ENCODE data around the gene CLCN2.

CLCN2 gene

GRCh38 chr3:184359610-184360009 is 1.8 kb downstream of the CLCN2 start:
- no peak for DNase-seq

DNA sequence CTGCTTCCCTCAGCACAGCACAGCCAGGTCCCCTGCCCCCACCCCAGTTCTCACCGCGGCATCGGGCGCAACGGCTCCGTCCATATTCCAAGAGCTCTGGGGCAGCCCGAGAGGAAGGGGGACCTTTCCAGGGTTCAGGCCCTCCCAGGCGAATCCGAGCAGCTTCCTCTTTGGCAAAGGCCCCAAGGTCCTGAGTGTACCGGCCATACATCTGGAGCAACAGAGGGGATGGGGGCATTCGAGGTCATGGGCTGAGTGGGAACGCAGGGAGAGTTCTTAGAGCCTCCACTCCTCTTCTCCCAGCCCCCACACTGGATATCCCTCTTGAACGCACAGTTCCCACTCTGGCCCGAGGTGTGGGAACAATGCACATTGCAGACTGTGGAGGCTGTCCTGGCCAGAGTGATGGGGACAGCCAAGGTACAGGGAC is 2.5 kb downstream of the CLCN2 start:
- no peak for DNase-seq

GRCh38 chr3:184358124-184358767 is 3.2 kb downstream of the CLCN2 start:
- no peak for DNase-seq

GRCh38 chr3:184357248-184358123 is 3.9 kb downstream of the CLCN2 start:
- no peak for DNase-seq

DNA sequence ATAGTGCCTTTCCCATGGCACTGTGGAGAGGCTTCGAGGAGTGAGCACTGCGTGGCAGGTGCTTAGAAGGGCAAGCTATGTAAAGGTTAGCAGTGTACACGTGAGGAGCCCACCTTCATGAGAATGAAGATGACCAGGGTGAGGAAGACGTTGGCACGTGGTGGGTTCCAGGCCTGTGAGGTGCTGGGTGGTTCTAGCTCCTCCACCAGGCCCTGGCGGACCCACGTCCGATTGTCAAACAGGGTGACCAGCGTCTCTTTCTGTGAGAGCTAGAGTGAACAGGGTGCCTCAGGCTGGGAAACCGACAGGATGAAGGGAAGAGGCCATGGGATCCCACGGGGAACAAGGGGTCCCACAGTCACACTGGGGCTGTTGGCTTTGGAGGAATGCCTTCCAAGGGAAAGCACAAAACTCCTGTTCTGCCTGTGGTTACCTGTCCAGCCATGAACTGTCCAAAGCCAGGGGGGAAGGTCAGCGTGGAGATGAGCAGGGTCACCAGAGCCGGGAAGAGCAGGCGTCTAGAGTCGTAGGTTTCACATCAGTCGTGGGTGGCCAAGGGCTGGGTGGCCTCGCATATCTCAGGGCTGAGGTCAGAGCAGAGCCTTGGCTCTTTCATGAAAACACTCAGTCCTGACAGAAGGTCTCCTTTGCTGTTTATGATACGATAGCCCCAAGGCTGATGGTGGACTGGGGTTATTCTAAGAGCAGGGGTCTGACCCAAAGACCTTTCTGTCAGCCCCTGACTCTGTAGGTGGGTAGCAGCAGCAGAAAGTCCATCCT is 6.0 kb downstream of the CLCN2 start:
- no peak for DNase-seq

DNA sequence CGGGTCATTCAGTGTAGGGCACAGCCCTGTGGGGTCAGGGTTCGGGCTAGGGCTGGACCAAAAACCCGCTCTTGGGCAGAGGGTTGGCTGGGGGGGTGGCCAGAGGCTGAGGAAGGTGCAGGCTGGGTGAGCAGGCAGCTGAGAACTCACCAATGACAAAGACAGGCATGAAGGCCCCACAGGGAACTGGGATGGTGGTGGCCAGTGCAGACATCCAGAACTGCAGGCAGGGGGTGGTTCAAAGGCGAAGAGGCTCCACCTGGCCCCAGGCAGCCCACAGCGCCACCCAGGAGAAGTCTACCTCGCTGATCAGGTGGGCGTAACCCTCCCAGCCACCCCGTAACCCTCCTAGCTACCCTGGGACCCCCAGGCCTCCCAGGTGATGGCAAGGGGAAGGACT is 6.7 kb downstream of the CLCN2 start:
- no peak for DNase-seq

DNA sequence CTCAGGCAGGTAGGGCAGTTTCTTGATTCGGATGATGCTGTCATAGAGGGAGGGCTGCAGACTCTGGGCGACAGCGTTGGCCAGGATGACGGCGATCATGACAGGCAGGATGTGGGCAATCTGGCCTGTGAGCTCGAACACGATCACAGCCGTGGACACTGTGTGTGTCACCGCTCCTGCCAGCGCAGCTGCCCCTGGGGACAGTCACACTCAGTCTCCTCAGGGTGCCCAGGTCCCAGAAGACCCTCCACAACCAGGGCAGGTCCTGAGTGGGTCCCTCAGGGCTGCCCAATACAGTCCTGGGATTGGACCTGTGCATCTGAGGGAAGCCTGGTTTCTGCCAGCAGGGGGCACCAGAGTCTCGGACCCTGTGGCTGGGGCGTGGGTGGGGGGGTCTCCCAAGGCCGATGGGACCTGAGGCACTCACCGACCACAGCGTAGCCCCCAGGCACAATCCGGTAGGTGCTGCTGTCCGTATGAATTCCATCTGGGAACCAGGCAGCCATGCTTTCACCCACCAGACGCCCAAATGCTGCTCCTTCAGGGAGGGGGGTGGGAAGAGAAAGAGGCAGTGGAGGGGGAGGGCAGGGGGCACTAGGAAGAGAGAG is 7.2 kb downstream of the CLCN2 start:
- DNase-seq: peak; percentile 78

DNA sequence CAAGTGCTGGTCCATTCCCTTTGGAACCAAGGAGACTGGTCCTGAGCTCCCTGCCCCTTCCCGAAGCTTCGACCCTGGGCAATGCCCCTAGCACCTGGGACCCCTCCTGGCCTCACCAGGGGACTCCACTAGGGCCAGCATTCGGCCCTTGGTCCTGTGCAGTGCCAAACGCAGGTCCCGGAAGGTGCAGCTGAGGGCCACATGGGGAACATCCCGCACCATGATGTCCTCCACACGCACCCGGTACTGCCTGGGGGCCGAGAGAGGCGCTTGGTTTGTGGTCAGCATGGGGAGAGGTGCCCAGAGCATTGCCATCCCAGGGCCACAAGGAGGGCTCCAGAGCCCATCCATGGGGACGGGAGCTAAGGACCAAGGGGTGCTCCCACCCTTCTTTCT is 7.9 kb downstream of the CLCN2 start:
- no peak for DNase-seq

DNA sequence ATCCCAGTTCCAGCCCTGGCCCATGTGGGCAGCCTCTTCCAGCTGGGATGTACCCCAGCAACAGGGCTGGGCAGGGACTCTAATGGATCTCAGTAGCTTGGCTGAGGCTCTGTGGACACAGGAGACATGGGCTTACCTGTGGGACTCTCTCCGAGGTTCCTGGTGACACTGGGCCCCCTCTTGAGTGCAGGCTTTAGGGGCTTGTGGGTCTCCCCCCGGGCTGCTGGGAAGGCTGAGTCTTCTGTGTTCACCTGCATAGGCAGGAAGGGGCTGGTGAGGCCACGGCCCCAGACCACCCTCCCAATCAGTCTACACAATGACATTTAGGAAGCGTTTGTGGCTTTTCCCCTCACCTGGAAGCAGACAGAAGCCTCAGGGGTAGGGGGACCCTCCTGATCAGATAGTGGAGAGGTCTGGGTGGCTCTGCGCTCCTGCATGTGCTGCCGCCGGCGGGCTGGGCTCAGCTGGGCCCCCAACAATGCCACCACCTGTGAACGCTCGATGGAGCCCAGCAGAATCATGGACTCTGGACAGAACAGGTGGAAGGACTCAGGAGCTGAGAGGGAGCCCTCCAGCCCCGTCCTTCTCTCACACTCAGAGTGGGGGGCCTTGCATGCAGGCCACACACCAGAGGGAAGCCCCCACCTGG is 8.4 kb downstream of the CLCN2 start:
- DNase-seq: no peak

- no peak for DNase-seq
Observed at GRCh38 chr3:184352149-184352785, 9.1 kb downstream of the CLCN2 start.

GRCh38 chr3:184351511-184352148 is 9.8 kb downstream of the CLCN2 start:
- DNase-seq: no peak

- DNase-seq: no peak
Observed at GRCh38 chr3:184350618-184351017, 10.8 kb downstream of the CLCN2 start.

DNA sequence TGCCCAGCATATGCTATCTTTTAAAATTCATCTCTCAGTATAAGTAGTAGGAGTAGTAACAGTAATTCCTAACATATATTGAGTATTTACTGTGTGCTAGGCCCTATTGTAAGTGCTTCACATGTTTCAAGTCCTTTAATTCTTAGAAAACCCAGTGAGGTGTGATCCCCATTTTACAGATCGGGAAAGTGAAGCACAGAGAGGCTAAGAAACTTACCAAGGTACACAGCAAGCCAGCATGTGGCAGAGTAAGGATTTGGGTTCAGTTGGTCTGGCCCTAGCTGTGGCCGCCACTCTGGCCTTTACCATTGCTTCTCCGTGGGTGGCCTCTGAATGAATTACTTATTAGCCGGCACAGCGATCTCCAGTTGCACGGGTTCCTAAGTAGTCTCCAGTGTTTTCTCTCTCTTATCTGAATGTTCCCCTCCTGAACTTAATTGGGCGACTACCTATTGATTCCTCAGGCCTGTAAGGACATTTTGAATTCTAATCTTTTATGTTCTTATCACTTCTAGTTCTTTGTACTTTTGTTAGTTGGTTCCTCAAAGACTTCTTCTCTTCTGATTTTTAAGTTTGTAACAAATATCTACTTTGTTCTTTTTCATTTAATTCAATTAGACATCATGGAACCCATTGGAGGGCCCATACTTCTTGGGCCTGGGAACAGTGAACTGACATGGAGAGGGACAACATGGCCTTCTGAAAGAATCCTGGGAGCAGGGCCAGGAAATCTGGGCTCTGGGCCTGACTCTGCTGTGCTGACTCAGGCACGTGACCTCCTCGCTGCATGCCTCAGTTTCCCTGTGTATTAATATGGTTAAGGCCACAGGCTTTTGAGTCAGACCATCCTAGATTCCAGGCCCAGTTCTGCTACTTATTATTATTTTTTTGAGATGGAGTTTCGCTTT is 11.6 kb downstream of the CLCN2 start:
- no peak for DNase-seq

GRCh38 chr3:184348057-184348382 is 13.4 kb downstream of the CLCN2 start:
- no peak for DNase-seq

DNA sequence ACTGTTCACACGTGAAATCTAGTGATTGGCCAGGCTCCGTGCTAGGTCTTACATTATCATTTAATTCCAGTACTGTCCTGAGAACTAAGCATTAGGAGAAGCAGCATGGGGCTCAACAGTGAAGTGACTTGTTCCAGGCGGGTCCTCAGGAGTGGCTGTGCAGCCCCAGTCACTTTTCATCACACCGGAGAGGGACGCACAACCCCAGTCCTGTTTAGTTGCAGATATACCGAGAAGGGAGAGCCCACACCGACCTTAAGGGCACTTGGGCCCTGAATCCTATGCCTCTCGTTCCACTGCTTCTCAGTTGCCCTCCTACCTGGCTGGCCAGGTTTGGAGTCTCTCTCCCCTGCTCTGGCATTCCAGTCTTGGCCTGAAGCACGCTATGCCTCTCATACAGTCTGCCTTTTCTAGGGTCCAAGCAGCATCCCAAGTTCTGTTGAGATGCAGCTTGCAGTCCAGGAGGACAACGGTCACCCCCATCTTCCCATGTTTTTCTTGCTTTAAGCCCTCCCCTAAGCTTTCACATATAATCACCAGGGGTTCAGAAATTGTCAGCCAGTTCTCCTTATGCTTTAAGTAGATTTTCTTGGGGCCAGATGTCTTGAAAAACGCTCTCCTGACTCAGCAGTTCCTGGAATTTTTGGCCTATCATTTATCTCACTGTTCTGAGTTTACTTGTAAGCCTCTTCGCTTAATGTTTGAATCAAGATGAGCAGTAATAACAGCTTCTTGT is 13.9 kb downstream of the CLCN2 start:
- no peak for DNase-seq

DNA sequence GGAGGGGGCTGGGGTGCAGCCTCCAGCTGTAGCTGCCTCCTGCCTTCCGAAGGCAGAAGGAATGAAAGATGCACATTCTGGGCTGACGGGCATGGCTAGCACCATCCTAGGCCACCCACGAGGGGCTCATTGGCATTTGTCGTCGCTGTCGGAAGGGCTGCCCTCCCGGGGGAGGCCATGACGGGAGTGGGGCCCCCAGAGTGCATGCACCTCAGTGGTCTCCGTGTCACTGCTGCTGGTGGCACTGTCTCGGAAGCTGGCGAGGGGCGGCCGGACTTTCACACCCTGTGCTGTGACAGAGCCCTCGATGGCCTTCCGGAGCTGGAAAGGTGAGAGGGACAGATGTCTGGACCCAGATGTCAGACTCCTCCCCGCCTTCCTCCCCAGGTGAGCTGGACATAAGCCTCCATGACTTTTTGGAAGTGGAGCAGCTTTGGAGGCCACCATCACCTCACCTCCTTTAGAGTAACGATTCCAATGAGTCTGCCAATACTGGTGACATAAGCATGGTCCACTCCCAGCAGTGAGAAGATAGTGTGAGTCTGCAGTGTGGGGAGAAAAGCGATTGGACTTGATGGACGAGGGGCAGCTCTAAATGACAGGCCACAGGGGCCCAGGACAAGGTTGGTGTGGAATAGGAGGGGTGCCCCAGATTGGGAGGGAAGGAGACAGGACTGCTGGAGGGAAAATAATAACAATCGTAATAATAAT is 14.8 kb downstream of the CLCN2 start:
- DNase-seq: no peak

GRCh38 chr3:184345317-184346144 is 15.9 kb downstream of the CLCN2 start:
- DNase-seq: peak; percentile 36

- no peak for DNase-seq
Observed at GRCh38 chr3:184344579-184345316, 16.7 kb downstream of the CLCN2 start.

Measured in activated CD4-positive, alpha-beta T cell treated with anti-CD3 and anti-CD28 coated beads for 48 hours (primary cell).